NCI-H1694 treated with DMSO at 0.1 percent for 48 hours (cell line): ENCODE data around the gene MAPK8IP3.
A peak's percentile ranks its signal among the peaks of the same experiment; 100 is the strongest.

ENCODE experiments used
- DNase-seq: peaks from one replicate; lab custom pipeline; 2025; lab: John Stamatoyannopoulos, UW

Gene MAPK8IP3

DNA sequence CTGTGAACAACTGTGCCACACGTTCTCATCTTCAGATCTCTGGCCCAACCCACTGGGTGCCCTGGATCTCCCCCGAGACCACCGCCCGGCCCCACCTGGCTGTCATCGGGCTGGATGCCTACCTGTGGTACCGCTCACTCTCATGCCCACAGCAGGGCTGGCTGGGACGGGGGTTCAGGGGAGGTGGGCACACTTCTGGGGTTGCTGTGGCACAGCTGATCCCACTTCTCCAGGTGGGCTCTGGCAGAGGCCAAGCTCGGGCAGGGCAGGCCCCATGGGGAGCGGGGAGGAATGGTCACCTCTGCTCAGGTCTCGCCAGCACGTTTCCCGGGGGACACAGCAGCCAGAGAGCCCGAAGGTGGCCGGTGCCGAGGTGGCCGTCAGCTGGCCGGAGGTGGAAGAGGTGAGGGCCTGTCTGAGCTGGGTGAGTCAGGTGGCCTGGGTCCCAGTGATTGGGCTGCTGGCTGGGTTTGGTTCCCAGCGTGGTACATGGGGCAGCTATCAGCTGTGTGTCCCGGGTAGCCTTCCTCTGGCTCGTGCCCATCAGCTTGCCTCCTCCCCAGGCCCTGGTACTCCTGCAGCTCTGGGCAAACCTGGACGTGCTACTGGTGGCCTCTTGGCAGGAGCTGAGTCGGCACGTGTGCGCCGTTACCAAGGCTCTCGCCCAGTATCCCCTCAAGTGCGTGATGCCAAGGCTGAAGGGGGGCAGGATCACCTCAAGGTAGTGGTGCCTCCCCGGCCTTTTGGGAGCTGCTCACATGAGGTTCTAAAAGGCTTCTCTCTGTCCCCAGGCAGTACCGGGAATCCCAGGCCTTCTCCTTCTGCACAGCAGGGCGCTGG, 69.2 kb downstream of the MAPK8IP3 start:
- no peak for DNase-seq

DNA sequence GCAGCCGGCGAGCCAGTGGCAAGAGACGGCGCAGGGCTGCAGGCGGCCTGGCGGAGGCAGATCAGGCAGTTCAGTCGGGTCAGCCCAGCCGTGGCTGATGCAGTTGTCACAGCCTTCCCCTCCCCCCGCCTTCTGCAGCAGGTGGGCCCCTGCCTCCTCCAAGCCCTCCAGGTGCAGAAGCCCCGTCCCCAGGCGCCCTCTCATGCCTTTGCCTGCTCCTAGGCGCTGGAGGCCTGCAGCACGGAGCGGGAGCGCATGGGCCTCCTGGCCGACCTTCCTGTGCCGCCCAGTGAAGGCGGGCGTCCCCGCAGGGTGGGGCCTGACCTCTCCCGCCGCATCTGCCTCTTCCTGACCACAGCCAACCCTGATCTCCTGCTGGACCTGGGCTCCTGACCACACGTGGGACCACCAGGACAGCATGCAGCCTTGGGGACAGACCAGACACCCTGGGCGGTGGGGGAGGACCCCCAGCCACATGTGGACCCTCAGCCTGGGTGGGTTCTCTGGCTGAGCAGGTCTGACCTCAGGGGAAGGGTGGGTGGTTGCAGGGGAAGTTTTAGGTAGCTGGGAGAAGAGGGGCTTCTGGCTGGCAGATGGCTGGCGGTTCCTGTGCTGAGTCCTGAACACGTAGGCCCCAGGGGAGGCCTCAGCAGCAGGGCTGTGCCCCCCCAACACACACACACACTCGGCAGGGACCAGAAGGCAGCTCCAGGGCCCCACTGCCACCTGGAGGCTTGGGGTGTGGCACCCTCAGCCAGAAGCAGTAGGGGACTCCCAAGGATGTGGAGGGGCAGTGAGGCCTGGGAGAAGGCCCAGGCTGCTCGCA, 70.1 kb downstream of the MAPK8IP3 start:
- DNase-seq = no peak

DNA sequence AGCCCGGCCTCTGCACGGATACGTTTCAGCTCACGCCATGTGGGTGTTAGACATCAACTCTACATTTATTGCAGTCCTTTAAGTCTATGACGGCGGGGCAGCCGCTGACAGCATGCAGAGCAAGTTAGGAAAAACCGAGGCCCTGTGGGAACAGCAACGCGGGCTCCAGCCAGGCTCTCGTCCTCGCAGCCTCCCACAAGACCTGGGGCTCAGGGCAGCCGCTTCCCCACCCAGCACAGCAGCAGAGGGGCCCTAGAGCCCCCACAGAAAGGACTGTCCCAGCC, 70.6 kb downstream of the MAPK8IP3 start:
- DNase-seq = no peak

DNA sequence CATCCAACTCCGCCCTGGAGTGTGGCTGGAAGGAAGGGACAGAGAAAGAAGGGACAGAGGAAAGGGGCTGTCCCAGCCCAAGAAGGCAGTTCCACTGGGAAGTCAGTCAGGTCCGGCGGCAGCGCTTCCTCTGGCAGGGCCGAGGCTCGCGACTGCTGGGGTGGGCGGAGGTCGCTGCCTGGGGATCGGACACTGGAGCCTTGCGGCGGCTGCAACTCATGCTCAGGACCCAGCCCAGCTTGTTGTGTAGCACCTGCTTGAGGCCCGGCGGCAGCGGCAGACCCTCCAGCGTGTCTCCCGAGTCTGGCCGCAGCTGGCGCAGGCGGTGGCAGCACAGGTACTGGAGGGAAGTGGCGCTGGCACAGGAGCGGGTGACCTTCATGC, 71.0 kb downstream of the MAPK8IP3 start:
- no peak for DNase-seq

DNA sequence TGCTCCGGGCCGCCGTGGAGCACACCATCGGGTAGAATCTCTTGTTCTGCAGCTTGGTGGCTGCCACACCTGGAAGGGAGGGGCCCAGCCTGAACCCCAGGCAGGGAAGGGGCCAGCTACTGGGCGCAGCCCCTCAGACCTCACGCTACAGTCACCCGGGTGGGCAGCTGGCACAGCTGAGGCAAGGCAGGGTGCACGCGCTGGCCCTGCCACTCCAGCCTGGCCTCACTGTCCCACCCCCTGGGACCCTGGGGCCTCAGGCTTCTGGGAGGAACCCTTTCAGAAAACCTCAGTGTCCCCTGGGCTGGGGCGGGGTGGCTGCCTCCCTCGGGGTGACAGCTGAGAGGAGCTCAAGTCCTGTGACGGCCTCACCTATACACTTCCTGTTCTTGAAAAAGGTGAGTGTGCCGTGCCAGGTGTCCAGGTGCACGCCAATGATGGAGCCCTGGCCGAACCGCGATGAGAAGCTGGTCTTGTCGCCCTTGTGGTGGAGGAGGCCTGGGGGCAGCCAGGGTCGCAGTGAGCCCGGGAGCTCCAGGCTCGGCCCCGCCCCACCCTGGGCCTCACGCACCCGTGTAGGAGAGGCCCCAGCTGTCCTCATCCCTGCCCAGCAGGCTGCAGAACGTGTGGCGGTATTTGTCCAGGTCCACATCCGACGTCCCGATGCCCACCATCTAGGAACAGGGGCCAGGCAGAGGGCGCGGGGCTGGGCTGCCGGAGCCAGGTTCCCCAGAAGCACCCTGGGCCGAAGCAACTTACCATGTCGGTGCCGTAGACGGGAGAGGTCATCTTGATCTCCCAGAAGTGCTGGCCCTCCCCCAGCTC, 71.6 kb downstream of the MAPK8IP3 start:
- no peak for DNase-seq

DNA sequence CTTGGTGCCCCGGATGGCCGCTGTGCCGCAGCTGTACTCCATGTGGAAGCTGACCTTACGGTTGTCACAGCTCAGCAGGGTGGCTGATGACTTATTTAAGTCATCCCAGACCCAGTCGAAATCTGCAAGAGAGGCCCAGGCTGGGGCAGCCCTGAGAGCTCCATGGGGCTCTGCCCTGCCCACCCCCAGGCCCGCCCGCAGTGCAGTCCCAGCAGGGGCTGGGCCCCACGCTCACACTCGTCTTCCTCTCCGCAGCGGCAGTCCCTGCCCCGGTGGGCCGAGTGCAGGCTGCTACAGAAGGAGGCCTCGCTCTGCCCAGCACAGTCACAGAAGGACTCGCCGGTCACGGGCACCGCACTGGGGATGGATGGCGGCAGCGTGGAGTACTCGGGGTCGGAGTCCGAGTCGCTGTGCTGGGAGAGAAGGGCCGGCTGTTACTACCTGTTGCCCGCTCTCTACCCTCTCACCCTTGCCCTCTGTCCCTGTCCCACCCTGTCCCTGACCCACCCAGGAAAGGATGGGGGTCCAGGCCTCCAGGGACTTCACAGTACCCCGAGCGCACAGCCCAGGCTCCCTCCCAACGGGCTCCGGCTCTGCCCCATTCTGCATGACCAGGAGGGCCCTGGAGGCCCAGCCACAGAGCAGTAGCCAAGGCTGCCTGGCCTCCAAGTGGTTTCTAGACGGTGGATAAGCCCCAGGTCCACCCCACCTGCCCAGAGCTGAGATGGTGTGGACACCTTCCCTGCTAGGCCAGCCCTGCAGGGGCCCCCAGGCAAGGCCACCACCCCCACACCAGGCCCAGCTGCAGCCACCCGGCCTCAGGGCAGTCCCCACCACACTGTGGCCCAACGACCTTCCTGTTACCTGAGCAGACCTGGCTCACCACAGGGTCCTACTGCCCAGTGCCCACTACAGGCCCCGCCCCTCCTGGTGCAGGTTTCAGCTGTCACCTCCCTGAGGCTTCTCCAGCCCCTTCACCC, 72.5 kb downstream of the MAPK8IP3 start:
- DNase-seq = no peak

DNA sequence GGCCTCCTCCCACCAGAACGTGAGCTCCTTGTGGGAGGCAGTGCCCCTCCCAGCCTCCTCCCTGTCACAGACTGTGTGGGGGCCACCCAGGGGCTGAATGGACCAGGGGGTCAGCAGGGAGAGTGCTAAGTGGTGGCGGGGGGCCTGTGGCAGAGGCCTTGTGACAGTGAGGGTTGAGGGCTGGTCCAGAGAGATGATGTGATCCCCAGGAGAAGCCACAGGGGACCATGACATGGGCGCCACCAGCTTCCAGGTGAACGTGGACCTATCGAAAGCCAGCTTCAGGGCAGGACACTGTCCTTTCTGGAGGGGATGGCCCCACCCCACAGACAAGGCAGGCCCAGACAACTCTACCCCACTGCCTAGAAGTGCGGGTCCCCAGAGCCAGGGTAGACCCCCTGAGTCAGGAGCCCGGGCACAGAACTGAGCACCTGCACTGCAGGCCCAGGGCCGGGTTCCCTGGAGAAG, 73.3 kb downstream of the MAPK8IP3 start:
- DNase-seq = no peak

DNA sequence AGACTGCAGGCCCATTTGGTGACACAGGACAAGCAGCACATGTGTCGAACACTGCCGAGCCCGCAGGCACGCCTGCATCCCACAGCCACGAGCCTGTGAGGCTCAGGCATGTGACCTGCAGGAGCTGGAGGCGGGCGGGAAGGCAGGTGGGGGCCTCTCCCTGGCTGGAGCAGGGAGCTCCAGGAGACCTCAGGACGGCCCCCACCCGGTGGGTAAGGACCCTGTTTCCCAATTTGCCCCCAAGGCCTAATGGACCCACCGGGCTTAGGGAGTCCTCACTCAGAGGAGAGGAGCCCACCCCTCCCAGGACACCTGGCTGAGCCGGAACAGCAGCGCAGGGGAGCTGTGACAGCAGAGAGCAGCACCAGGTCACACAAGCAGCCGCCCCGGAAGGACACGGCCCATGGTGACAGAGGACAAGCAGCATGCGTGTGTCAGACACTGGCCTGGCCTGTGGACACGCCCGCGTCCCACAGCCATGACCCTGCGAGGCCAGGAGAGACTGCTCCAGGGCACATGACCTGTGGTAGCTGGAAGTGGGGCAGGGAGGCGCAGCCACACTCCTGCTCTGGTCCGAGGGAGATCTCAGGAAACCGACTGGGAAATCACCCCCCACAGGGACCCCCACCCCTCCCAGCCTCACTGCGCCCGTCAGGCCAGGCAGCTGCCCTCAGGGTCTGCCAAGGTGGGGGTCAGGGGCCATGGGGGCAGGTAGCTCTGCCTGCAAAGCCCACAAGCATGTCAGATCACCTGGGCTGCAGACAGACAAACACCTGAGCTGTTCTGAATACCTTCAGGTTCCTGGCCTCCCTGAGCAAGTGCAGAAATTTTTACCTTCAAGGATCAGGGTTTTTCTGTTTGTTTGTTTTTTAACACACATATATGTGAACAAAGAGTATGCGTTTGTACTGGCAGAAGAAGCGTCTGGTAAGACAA, 74.0 kb downstream of the MAPK8IP3 start:
- no peak for DNase-seq

DNA sequence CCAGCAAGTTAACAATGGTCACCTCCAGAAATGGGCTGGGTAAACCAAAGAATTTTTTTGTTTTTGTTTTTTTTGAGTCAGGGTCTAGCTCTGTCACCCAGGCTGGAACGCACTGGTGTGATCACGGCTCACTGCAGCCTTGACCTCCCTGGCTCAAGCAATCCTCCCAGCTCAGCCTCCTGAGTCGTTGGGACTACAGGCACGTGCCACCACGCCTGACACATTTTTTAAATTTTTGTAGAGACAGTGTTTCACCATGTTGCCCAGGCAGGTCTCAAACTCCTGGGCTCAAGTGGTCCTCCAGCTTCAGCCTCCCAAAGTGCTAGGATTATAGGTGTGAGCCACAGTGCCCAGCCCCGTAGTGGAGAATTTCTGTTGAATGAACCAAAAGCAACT, 74.7 kb downstream of the MAPK8IP3 start:
- no peak for DNase-seq

DNA sequence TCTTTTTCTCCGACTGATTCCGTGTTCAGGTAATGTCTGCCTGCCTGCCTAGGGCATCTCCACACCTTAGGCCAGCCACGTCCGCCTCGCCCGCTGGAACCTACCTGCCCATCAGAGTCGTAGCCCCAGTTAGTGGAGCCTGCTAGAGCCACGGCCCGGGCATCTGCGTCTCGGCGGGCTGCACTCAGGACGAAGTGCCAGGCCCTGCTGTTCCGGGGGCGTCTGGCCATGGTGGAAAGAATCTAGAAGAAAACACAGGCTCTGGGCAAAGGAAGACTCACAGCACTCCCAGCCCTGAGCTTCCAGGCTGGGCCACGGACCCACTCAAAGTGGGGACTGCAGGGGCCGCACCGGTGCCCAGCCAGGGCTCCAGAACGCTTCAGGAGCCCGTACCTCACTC, 75.3 kb downstream of the MAPK8IP3 start:
- no peak for DNase-seq

DNA sequence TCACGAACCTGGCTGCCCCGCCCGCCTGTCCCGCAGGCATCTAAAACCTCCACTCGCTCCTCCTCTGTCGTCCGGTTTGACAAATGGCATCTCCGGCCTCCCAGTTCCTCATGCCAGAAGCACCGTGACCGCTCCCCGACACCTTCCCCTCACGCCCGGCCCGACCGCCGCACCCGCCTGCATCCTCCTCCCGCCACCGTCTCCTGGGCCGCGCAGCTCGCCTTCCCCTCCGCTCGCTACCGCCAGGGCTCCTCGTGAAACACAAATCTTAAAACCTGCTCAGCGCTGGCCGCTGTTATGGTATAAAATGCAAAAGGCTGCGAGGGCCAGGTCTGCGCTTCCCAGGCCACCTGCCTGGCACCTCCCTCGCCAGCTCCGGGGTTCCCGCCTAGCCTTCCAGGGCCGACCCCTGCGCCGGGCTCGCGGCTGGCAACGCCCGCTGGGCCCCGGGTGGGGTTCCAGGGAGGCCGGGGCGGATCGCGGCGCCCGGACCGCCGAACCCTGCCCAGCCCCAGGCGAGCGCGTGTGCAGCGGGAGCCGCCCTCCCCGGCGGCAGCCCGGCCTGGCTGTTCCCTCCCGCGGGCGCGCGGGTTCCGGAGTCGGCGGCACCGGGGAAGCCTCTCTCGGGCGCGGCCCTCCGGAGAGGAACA, 75.9 kb downstream of the MAPK8IP3 start:
- no peak for DNase-seq

DNA sequence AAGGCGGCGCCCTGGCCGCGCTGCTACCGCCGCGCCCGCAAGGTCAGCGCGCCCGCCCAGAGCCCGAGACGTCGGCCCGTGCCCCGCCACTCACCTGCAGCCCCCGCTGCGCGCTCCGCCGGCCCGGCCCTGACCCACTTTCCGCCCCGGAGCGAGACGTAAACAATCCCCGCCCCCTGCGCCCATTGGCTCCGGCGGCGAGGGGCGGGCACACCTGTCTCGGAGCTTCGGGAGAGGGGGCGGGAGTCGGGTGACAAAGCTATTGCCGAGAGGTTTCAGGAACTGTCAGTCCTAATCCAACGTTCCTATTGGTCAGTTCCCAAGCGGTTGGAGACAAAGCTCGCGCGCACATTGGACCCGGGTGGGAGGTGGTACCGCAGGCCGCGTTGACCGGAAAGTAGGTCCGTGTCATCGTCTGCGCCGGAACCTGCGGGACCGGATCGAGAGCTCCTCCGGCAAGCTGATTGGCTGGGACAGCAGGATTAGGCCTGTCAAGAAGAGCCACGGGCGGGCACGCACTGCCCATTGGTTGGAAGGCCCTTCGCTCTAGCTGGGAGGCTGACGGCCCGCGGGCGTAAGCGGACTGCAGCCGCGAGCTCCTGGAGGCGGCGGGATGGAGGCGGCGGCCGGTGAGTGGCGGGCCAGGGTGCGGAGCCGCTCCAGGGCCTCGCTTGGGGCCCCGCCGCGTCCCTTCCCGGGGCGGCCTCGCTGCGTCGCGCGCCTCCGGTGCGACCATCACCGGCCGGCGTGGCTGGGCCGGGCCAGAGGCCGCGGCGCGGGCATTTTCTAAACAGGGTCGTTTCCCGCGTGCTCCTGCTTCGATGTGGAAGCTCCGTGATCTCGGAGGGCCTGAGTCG, 76.6 kb downstream of the MAPK8IP3 start, which contains the start of the genes NUBP2 and SPSB3:
Gene NUBP2, plus strand, starts transcription at position 553 of the 857 bp plus-strand sequence. Its CDS starts 61 bp downstream, at position 614.
Gene SPSB3, minus strand, starts transcription at position 164 of the 857 bp plus-strand sequence. CDS start 1,088 bp downstream, outside the sequence.
- DNase-seq = peak; percentile 97

DNA sequence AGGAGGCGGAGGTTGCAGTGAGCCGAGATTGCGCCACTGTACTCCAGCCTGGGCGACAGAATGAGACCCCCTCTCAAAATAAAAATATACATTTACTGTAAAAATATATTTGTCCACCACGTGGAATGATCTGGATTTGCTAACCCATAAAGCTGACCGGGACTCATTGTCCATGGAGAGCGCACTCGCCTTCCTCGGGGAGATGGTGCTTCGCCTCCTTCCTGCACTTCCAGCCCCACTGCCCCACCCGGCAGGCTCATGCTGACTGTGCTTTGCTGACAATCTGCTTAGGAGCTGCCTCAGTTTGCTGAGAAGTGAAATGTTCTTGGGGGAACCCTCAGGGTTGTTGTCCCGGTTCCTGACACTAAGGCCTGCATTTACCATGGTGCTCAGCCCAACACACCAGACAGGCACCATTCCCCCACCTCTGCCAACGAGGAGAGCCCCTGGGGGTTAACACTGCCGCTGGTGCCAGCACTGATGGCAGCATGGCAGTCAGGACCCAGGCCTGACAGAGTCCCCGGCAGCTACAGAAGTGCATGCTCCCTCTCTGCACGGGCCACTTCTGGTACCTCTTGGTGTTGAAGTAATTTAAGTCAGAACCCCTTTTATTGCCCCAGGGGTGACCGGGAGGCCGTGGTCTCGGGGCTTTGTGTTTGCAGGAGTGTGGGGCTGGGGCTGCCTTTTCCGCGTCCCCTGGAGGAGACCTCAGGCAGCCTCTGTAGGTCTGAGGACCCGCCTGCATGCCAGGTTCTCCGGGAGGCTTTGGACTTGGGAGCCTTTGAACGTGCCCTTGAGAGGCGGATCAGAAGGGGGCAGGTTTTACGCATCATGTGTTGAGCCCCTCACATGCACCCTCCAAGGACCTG, 79.2 kb downstream of the MAPK8IP3 start:
- no peak for DNase-seq

DNA sequence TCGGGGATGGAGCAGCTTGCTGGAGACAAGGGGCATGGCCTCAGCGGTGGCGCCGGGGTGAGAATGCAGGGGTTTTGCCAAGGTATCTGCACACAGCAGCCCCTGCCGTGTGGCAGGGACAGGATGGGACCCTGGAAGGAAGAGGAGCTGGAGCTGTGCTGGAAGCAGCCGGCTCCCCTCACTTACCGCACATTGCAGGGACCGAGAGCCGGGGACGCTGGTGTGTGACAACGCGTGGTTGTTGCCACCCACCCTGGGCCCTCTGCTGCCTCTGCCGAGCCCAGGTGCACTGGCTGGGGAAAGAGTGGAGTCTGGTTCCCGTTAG, 79.8 kb downstream of the MAPK8IP3 start:
- DNase-seq = no peak

DNA sequence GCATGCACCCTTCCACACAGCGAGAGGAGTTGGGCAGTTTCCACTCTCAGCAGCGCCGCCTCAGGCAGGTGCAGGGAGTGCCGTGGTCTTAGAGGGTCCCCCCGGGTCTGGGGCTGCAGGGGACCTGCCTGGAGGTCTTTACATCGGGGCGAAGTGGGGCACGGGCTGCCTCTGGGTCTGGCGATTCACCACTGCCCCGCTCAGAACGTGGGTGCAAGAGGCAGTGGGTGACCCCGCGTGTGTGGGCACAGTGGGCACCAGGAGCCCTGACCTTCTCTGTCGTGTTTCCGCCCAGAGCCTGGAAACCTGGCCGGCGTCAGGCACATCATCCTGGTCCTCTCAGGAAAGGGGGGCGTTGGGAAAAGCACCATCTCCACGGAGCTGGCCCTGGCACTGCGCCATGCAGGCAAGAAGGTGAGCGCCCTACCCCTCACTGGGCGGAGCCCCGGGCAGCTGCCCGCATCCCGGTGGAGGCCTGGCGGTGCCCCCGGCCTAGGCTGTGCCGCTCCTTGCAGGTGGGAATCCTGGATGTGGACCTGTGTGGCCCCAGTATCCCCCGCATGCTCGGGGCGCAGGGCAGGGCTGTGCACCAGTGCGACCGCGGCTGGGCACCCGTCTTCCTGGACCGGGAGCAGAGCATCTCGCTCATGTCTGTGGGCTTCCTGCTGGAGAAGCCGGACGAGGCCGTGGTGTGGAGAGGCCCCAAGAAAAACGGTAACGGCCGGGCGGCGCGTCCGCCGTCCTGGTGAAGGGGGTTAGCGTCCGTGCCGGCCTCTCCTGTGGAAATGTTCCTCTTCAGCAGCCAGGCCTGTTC, 80.5 kb downstream of the MAPK8IP3 start:
- DNase-seq = no peak

DNA sequence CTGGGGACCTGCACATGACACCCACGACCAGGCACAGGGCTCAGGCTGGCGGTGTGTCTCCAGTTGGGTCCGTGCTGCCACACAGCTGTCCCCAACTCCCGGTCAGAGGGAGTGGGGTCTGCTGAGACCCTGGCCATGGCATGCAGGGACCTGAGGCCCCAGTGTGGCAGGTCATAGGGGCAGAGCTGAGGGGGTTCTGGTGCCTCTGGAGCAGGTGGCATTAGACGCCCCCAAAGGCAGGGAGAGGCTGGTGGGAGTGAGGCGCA, 81.0 kb downstream of the MAPK8IP3 start:
- DNase-seq = no peak
